HCT116 (cell line): ENCODE results near the gene SPTBN1. TPM values are rescaled to one million over a fixed set of nuclear protein-coding genes. Genes with fewer than 3 reads are reported as not detected.

Source experiments
- ATAC-seq: fragments of 200-7000 bp; cut with Tn5 transposase; 2 replicates; pipeline ENCODE4 v1.9.1; 2020; ENCODE audit warnings: mild to moderate bottlenecking, moderate library complexity
- BruUV-seq: library from RNA; stranded (reverse); fragments of 400-500 nt; replicated peaks from 2 replicates; lab custom pipeline; 2021; lab: Mats Ljungman, UMichigan
- CTCF ChIA-PET: fragments of 300-600 bp; sonication (Branson Sonifier 250); formaldehyde crosslinking; loops from one replicate; lab custom pipeline; 2021; ENCODE audit warnings: antibody characterized with exemption; lab: Charles Lee
- POLR2A ChIA-PET: fragments of 300-600, 350-600 bp; sonication (Branson Sonifier 250); formaldehyde crosslinking; loops from one replicate; lab custom pipeline; 2021; ENCODE audit warnings: antibody characterized with exemption; lab: Charles Lee
- RAD21 ChIA-PET, 2 experiments: fragments of 300-600 bp; sonication (Branson Sonifier 250); formaldehyde crosslinking; loops; one replicate each; lab custom pipeline; 2023; ENCODE audit warnings: low total read pairs in 2 of 2; ENCODE audit not compliant: uncharacterized antibody in 2 of 2, unreplicated experiment in 2 of 2, low non-redundant PET in 1 of 2; lab: Charles Lee
- DNase-seq: peaks from one replicate; pipeline ENCODE4 v3.0.0-alpha.2; 2010; ENCODE audit warnings: low read depth, low spot score
- H2AFZ ChIP-seq: fragments of 200-600 bp; shearing (Covaris generic), sonication (generic); 2 replicates; pipeline ENCODE4 v1.6.1; 2017; ENCODE audit warnings: low read depth, mixed run types, mixed read lengths, antibody characterized with exemption, low read length; ENCODE audit not compliant: poor library complexity, severe bottlenecking
- H3K27ac ChIP-seq: 2 replicates; pipeline ENCODE4 v1.5.1; 2012; ENCODE audit warnings: low read depth, low read length
- H3K27me3 ChIP-seq: fragments of 200-600 bp; sonication (generic); 2 replicates; pipeline ENCODE4 v1.6.1; 2016; ENCODE audit warnings: mixed run types, low read length, mixed read lengths; ENCODE audit not compliant: insufficient read depth
- H3K36me3 ChIP-seq, 2 experiments: fragments of 200-500 bp in 1 of 2; fragments of 200-600 bp in 1 of 2; sonication (Bioruptor generic) in 1 of 2; sonication (generic) in 1 of 2; 2 replicates each; pipeline versions ENCODE4 v1.5.1 to v1.6.1; 2014 to 2016; ENCODE audit warnings: low read length in 2 of 2, inconsistent platforms in 1 of 2, mixed read lengths in 1 of 2, mixed run types in 1 of 2; ENCODE audit not compliant: insufficient read depth in 2 of 2, control insufficient read depth in 1 of 2
- H3K4me1 ChIP-seq, 2 experiments: fragments of 200-600 bp in 1 of 2; sonication (generic) in 1 of 2; 2 replicates each; pipeline versions ENCODE4 v1.5.1 to v1.6.1; 2012 to 2017; ENCODE audit warnings: low read length in 2 of 2, inconsistent platforms in 1 of 2, mild to moderate bottlenecking in 1 of 2, mixed read lengths in 1 of 2, mixed run types in 1 of 2, moderate library complexity in 1 of 2; ENCODE audit not compliant: insufficient read depth in 2 of 2, control insufficient read depth in 1 of 2
- H3K4me2 ChIP-seq: fragments of 200-600 bp; sonication (generic); 2 replicates; pipeline ENCODE4 v1.6.1; 2017; ENCODE audit warnings: mixed run types, low read length, mixed read lengths
- H3K4me3 ChIP-seq, 2 experiments: fragments of 200-600 bp in 1 of 2; sonication (generic) in 1 of 2; replicated peaks in 1 of 2; 2 replicates each; pipeline ENCODE4 v1.5.1; 2011 to 2016; ENCODE audit warnings: low read length in 2 of 2, control low read depth in 1 of 2, low read depth in 1 of 2, mild to moderate bottlenecking in 1 of 2, mixed read lengths in 1 of 2, mixed run types in 1 of 2
- H3K79me2 ChIP-seq: fragments of 200-600 bp; sonication (generic); 2 replicates; pipeline ENCODE4 v1.6.1; 2017; ENCODE audit warnings: mild to moderate bottlenecking, mixed run types, low read length, moderate library complexity, mixed read lengths; ENCODE audit not compliant: insufficient read depth
- H3K9ac ChIP-seq: fragments of 200-600 bp; sonication (generic); 2 replicates; pipeline ENCODE4 v1.6.1; 2016; ENCODE audit warnings: low read length, mixed read lengths
- H3K9me2 ChIP-seq: fragments of 200-600 bp; sonication (generic), shearing (Covaris generic); 2 replicates; pipeline ENCODE4 v1.6.1; 2017; ENCODE audit warnings: mixed run types, mild to moderate bottlenecking, moderate library complexity; ENCODE audit not compliant: insufficient read depth
- H3K9me3 ChIP-seq, 2 experiments: fragments of 200-500 bp in 1 of 2; fragments of 200-600 bp in 1 of 2; sonication (Bioruptor generic) in 1 of 2; sonication (generic) in 1 of 2; 2 replicates each; pipeline ENCODE4 v1.6.1; 2014 to 2017; ENCODE audit warnings: low read length in 2 of 2, mixed read lengths in 2 of 2, inconsistent platforms in 1 of 2, low read depth in 1 of 2, mild to moderate bottlenecking in 1 of 2, mixed run types in 1 of 2, moderate library complexity in 1 of 2; ENCODE audit not compliant: control insufficient read depth in 1 of 2, insufficient read depth in 1 of 2
- H4K20me1 ChIP-seq: fragments of 200-600 bp; sonication (generic), shearing (Covaris generic); 2 replicates; pipeline ENCODE4 v1.6.1; 2017; ENCODE audit warnings: mixed run types, mild to moderate bottlenecking, moderate library complexity; ENCODE audit not compliant: insufficient read depth
- CBX3 ChIP-seq: IDR thresholded peaks from 2 replicates; pipeline ENCODE4 v1.6.1; 2012; ENCODE audit warnings: low read depth
- CEBPB ChIP-seq: IDR thresholded peaks from 2 replicates; pipeline ENCODE4 v1.6.1; 2012; ENCODE audit warnings: low read depth
- CTCF ChIP-seq, 3 experiments: fragments of 200-600 bp in 1 of 3; sonication (generic) in 1 of 3; IDR thresholded peaks in 2 of 3; conservative IDR thresholded peaks in 1 of 3; 2 replicates each; pipeline ENCODE4 v1.5.1; 2012 to 2017; ENCODE audit warnings: low read depth in 2 of 3, low read length in 2 of 3, antibody characterized with exemption in 1 of 3, borderline replicate concordance in 1 of 3, control low read depth in 1 of 3, mild to moderate bottlenecking in 1 of 3, mixed read lengths in 1 of 3, mixed run types in 1 of 3, moderate library complexity in 1 of 3; ENCODE audit not compliant: insufficient read depth in 1 of 3
- ELF1 ChIP-seq: IDR thresholded peaks from 2 replicates; pipeline ENCODE4 v1.6.1; 2012; ENCODE audit warnings: low read depth, borderline replicate concordance
- EZH2 ChIP-seq: fragments of 200-600 bp; sonication (generic); IDR thresholded peaks from 2 replicates; pipeline ENCODE4 v1.6.1; 2017; ENCODE audit warnings: antibody characterized with exemption, mixed run types
- EZH2phosphoT487 ChIP-seq: fragments of 200-600 bp; IDR thresholded peaks from 2 replicates; pipeline ENCODE4 v1.6.1; 2018; ENCODE audit warnings: antibody characterized with exemption, borderline replicate concordance
- JUND ChIP-seq: IDR thresholded peaks from 2 replicates; pipeline ENCODE4 v1.6.1; 2012
- POLR2A ChIP-seq: IDR thresholded peaks from 2 replicates; pipeline ENCODE4 v1.7.0; 2011; ENCODE audit warnings: borderline replicate concordance; ENCODE audit not compliant: insufficient read depth, insufficient read length; ENCODE audit errors: extremely low read depth
- POLR2AphosphoS5 ChIP-seq: IDR thresholded peaks from 2 replicates; pipeline ENCODE4 v1.6.1; 2011; ENCODE audit warnings: mild to moderate bottlenecking, low read depth, low read length, moderate library complexity
- REST ChIP-seq: IDR thresholded peaks from 2 replicates; pipeline ENCODE4 v1.6.1; 2012; ENCODE audit warnings: low read depth
- SIN3A ChIP-seq: IDR thresholded peaks from 2 replicates; pipeline ENCODE4 v1.6.1; 2012; ENCODE audit warnings: low read depth
- SP1 ChIP-seq: IDR thresholded peaks from 2 replicates; pipeline ENCODE4 v1.6.1; 2012; ENCODE audit warnings: low read depth
- SRF ChIP-seq: IDR thresholded peaks from 2 replicates; pipeline ENCODE4 v1.6.1; 2012; ENCODE audit warnings: low read depth
- TCF7L2 ChIP-seq: IDR thresholded peaks from 2 replicates; pipeline ENCODE4 v1.7.0; 2011; ENCODE audit warnings: borderline replicate concordance, inconsistent platforms; ENCODE audit not compliant: insufficient read depth, insufficient read length; ENCODE audit errors: extremely low read depth
- YY1 ChIP-seq: IDR thresholded peaks from 2 replicates; pipeline ENCODE4 v1.6.1; 2011; ENCODE audit warnings: low read length, low read depth, moderate library complexity, mild to moderate bottlenecking; ENCODE audit not compliant: insufficient replicate concordance; ENCODE audit errors: extremely low read depth
- ZBTB33 ChIP-seq: IDR thresholded peaks from 2 replicates; pipeline ENCODE4 v1.6.1; 2011; ENCODE audit warnings: mild to moderate bottlenecking, low read length, moderate library complexity; ENCODE audit not compliant: insufficient replicate concordance; ENCODE audit errors: extremely low read depth
- intact Hi-C: fragments of 100-400 bp; cut with micrococcal nuclease; formaldehyde crosslinking; loops from 2 replicates; pipeline ENCODE4 v1.10.0; 2022
- total RNA-seq: library from RNA; stranded (reverse); gene quantifications from one replicate; pipeline ENCODE4 v1.2.1, GENCODE V29; 2021; ENCODE audit not compliant: unreplicated experiment

SPTBN1 gene
- total RNA-seq, 1 experiment from 2014 or later = 84.4 TPM

- Histone ChIP-seq H3K9ac (no peak overlapping the region), H3K9me3 (no peaks in the 10 kb centered on the region), H3K27ac (no peak overlapping the region), H3K4me2 (no peak overlapping the region), H3K79me2 (no peaks in the 10 kb centered on the region), H3K36me3 (peaks cover 8 to 25% of the 10 kb centered on the region in 2 experiments; a peak in 3 of 4 replicates), H3K9me2 (no peaks in the 10 kb centered on the region), H3K4me1 (peaks cover 0 to 8% of the 10 kb centered on the region in 2 experiments; a peak in 1 of 4 replicates), H4K20me1 (no peaks in the 10 kb centered on the region), H3K4me3 (no peak overlapping the region), H2AFZ (no peak overlapping the region), H3K27me3 (no peaks in the 10 kb centered on the region)
- ATAC-seq (no peak), DNase-seq (no peak)
- RAD21 ChIA-PET = interaction anchor here in 1 of 2 experiments (1.5 kb wide), 1 partner anchor 172 kb away, joined by 5 read pairs; no protein-coding TSS in a partner anchor
- CTCF ChIA-PET = interaction anchor here (0.8 to 3.7 kb wide), 5 partner anchors 12 to 409 kb away, joined by 3 to 47 read pairs (median 29); no protein-coding TSS in a partner anchor
- POLR2A ChIA-PET = no interaction called here
- intact Hi-C loops = loop anchor here (5.0 to 10.0 kb wide), 3 partner anchors 171 to 511 kb away; no protein-coding TSS in a partner anchor
- BruUV-seq = no TSS peak
- no peak for TF ChIP-seq POLR2AphosphoS5
- TF ChIP-seq SIN3A = no peak
- no peak for TF ChIP-seq CEBPB
- no peak for TF ChIP-seq YY1
- TF ChIP-seq CTCF (IDR thresholded peaks at IDR 0.05 in 2 of 3, conservative IDR thresholded peaks at IDR 0.05 in 1 of 3; ENCODE audit: borderline replicate concordance in 1 of 3, insufficient read depth in 1 of 3, low read depth in 2 of 3, low read length in 2 of 3) = no peak
- TF ChIP-seq ZBTB33 = no peak
- no peak for TF ChIP-seq CBX3
- TF ChIP-seq REST = no peak
- TF ChIP-seq SP1 = no peak
- TF ChIP-seq ELF1 = no peak
- no peak for TF ChIP-seq JUND
- no peak for TF ChIP-seq POLR2A
- no peak for TF ChIP-seq EZH2
- TF ChIP-seq SRF = no peak
- no peak for TF ChIP-seq TCF7L2
- no peak for TF ChIP-seq EZH2phosphoT487
Observed at GRCh38 chr2:54666634-54667265, 210.6 kb downstream of the SPTBN1 start.
